HG03108 (cell line): Measurements from ENCODE around the gene TMEM44.
"Not testable (repeated sequence)": the region's sequence is repeated elsewhere in the genome, so short reads cannot be mapped to it uniquely, and the experiment has no call there.

Experiments used
- ATAC-seq: cut with Tn5 transposase; IDR thresholded peaks from one replicate; pipeline ENCODE4 v1.9.1; 2021; ENCODE audit warnings: moderate library complexity; ENCODE audit not compliant: unreplicated experiment

The TMEM44 gene

GRCh38 chr3:194612221-194612620 lies 21.0 kb downstream of the TMEM44 start:
- ATAC-seq = no peak

- ATAC-seq = no peak
Measured at GRCh38 chr3:194610689-194611088, 22.5 kb downstream of the TMEM44 start.

- ATAC-seq = no peak
Measured at GRCh38 chr3:194609601-194610000, 23.6 kb downstream of the TMEM44 start.

GRCh38 chr3:194608981-194609380 lies 24.2 kb downstream of the TMEM44 start:
- no peak for ATAC-seq

- no peak for ATAC-seq
Measured at GRCh38 chr3:194607592-194608389, 25.4 kb downstream of the TMEM44 start.

GRCh38 chr3:194606941-194607340 lies 26.3 kb downstream of the TMEM44 start:
- no peak for ATAC-seq

- ATAC-seq = no peak
Measured at GRCh38 chr3:194606163-194606562, 27.1 kb downstream of the TMEM44 start.

- not testable (repeated sequence) for ATAC-seq
Measured at GRCh38 chr3:194605314-194605713, 27.9 kb downstream of the TMEM44 start.

- ATAC-seq = no peak
Measured at GRCh38 chr3:194604837-194605236, 28.4 kb downstream of the TMEM44 start.

GRCh38 chr3:194604126-194604525 lies 29.1 kb downstream of the TMEM44 start:
- no peak for ATAC-seq

GRCh38 chr3:194602669-194603171 lies 30.5 kb downstream of the TMEM44 start:
- ATAC-seq = no peak

- ATAC-seq = no peak
Measured at GRCh38 chr3:194598771-194599557, 34.3 kb downstream of the TMEM44 start.

- no peak for ATAC-seq
Measured at GRCh38 chr3:194596906-194597305, 36.3 kb downstream of the TMEM44 start.

- no peak for ATAC-seq
Measured at GRCh38 chr3:194592798-194593752, 40.1 kb downstream of the TMEM44 start.

- no peak for ATAC-seq
Measured at GRCh38 chr3:194588741-194589140, 44.5 kb downstream of the TMEM44 start.

GRCh38 chr3:194588236-194588635 lies 45.0 kb downstream of the TMEM44 start:
- no peak for ATAC-seq

- ATAC-seq = no peak
Measured at GRCh38 chr3:194587438-194587931, 45.7 kb downstream of the TMEM44 start.

GRCh38 chr3:194586836-194587235 lies 46.4 kb downstream of the TMEM44 start:
- no peak for ATAC-seq

GRCh38 chr3:194585880-194586281 lies 47.3 kb downstream of the TMEM44 start:
- ATAC-seq = no peak

- ATAC-seq = no peak
Measured at GRCh38 chr3:194584866-194585265, 48.4 kb downstream of the TMEM44 start.
